HG03558 (cell line): ENCODE measurements around the gene ST7.

Experiments used
- ATAC-seq: cut with Tn5 transposase; IDR thresholded peaks from one replicate; pipeline ENCODE4 v1.9.1; 2021; ENCODE audit warnings: moderate number of reproducible peaks; ENCODE audit not compliant: unreplicated experiment; ENCODE audit errors: extremely low read depth

The ST7 gene

DNA sequence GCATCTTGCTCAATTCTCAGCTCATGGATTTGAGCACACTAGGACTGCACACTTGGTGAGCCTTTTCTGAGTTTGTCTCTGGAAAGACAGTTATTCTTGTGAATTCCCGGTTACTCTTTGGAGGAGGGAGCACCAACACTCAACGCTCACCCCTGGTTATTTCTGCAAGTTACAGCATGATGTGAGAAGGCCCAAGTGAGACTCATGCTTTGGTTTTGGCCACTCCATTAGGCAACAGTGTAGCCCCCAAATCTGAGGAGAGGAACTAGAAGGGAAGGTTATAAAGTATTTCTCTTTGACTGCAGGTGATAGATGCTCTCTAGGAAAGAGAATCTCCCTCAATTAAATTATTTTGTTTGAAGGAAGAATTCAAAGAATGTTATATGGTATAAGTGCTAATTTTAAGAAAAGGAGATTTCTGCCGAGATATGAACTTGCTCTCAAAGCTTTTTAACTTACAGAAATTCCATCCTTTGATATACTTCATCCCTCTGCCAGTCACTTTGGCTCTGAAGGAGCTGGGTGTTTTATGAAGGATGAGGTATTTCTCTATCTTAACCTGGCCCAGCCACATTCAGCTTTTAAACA lies 186.2 kb downstream of the ST7 start:
- ATAC-seq, result no peak

DNA sequence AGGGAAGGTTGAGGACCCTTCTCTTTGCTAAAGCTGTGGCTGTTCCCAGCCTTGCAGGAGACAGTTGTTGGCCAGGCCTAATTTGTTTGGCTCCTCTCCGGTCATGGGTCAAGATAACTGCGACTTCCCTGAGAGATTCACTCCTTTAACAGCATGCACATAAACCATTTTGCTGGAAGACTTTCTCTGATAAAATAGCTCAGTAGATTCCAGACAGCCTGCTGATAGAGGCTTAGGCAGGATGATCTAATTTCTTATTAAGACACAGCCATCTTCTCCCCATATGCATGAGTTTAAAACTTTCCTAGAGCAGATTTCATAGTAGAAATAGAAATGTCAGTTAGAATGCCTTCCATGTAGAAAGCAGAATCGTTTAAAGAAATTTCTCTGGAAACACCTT lies 187.6 kb downstream of the ST7 start:
- no peak for ATAC-seq

DNA sequence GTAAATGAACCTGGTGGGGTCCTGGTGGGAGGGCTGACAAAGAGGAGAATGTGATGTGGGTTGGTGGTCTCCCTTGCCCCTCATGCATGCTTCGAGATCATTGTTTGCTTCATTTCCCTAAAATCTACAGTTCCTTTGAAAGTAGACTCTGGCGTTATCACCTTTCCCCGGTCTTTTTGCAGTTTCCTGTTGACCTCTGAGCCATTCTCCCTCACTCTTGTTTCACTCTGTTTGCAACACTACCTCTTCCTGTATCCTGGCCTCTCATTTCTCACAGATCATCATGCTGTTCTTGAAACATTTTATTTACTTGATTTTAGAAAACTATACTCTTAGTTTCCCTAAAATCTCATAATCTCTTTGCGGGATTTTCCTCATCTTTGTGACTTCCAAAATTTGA lies 189.8 kb downstream of the ST7 start:
- no peak for ATAC-seq

DNA sequence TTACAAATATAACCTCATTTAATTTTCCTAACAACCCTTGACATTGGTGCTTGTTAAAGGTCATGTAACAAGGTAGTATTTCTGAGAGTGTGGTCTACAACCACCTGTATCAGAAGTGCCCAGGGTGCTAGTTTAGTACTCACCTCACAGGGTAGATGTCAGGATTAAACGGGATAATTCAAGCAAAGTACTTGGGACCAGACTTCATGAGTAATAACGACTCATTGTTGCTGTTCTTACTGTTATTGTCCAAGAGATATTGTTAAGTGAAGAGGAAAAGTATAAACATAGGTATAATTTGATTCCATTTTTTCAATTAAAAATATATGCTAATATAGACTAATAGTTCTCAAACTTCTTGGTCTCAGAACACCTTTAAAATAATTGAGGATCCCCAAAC lies 190.3 kb downstream of the ST7 start:
- ATAC-seq, result no peak

DNA sequence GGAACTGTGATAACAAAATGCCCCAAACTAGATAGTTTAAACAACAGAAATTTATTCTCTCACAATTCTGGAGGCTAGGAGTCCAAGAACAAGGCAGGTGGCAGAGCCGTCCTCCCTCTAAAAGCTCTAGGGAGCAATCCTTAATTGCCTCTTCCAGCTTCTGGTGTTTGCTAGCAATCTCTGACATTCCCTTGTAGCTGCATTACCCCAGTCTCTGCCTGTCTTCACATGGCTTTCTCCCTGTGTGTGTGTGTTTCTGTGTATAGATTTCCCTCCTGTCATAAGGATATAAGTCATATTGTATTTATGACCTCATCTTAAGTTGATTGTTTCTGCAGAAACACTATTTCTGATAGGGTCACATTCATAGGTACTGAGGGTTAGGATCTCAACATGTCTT lies 192.0 kb downstream of the ST7 start:
- ATAC-seq, result no peak

DNA sequence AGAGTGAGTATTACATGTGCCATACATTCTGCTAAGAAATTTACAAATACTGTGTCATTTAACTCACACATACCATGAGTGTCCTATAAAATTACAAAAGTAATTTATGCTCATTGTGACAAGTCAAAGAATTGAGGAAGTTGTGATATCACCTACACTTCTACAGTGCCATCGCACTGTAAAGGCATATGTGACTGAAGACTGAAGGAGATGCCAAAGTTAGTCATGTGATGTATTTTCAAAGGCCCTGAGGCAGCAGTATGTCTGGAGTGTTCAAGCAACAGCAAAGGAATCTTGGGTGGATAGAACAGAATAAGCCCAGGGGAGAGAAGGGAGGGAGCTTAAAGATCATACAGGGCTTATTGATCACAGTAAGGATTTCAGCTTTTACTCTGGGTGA lies 192.8 kb downstream of the ST7 start:
- ATAC-seq, result no peak

DNA sequence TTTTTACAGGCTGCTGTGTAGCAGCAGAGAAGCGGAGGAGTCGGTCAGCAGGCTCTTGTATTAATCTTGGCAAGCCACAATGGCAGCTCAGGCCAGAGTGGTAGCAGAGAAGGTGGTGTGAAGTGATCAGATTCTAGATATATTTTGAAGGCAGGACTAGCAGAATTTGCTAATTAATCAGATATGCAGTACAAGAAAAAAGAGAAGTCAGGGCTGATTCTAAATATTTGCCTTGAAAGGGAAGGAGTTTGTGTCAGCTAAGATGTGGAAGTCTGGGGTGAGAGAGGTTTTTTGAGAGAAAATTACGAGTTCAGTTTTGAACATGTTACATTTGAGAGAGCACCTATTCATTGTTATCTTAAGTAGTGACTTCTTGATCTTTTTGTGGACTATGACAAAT lies 193.2 kb downstream of the ST7 start:
- ATAC-seq, result no peak

DNA sequence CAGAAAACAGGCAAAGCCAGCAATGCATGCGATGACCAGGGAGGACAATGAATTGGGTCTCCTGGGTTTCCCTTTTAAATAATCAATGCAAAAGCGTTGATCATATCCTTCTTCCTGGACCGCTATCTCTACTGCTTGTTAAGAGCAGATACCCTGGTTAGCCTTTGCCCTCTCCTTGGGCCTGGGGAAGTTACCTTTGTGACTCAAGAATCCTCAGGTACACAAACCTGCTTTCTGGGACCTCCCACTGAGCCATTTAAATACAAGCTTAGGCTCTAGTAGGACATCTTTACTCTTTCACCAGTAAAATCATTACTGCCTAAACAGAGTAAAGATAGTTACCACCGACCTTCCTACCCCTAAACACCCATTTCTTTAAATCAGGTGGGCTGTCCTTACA lies 195.7 kb downstream of the ST7 start:
- no peak for ATAC-seq

DNA sequence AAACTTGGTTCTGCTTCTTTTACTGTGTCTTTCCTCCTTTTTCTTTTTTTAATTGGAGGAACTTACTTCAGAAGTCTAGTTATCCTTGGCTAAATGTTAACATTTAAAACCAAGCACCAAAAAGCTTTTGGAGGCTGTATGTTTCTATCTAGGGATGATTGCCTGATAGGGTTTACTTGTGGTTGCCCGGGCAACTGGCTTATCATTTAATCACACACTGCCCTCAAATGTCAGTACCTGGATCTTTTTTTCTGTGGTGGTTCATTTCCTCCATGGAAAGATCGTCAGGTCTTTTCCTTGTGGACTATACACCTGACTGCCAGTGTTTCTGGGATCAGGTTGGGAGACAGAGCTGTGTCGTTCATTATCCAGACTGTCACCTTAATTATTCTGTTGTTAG lies 196.4 kb downstream of the ST7 start:
- no peak for ATAC-seq

DNA sequence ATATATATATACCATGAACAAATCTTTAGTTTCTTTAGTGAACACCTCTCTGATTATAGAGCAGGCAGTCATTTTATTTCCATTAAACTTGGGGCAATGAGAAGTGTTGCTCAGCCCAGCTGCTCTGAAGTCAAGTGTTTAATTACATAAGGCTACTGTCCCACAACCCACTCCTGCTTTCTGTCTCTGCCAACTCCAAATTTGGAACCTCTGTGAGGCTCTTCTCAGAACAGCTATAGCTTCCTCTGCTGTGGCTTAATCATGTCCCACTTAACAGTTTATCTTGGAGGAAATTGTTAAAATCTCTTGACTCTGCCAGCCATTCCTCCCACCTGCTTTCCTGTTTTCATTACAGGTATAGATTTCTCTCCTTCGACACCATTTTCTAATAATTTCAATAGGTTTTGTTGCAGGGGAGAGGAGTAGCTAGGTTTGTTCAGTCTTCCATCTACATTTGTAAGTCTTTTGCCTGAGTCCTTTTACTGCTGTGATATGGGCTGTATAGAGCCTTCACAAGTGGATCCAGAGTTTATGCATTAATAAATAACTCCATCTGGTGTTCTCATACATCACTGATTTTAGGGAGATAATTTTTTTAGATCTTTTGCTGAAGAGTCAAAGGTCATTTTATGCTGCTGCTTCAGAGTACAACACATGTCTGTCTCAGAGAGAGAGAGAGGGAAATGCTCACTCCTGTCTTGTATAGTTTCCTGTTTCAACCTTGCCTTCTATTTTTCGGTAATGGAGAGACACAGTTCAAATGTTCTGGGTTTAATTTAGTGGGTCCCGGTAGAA lies 199.1 kb downstream of the ST7 start:
- no peak for ATAC-seq

DNA sequence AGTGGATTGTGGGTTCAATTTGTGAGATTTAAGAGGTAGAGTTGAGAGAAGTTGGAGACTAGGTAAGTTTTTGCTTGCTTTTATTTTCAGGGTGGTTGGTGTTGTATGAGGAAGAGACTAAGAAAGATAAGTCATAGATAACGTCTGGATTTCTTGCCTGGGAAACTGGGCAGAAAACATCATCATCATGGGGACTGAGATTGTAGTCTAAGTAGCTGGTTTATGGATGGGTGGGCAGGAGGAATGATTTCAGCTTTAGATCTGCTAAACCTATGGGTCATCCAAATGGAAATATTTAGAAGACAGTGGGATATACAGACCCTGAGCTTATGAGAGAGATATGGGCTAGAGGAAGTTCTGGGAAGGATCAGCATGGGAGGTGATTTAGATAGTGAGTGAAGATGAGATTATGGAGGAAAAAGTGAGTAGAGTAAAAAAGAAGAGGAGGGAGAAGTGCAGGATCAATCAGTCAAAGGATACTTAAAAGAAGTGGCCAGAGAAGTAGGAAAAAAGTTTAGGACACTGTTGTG lies 199.8 kb downstream of the ST7 start:
- no peak for ATAC-seq

DNA sequence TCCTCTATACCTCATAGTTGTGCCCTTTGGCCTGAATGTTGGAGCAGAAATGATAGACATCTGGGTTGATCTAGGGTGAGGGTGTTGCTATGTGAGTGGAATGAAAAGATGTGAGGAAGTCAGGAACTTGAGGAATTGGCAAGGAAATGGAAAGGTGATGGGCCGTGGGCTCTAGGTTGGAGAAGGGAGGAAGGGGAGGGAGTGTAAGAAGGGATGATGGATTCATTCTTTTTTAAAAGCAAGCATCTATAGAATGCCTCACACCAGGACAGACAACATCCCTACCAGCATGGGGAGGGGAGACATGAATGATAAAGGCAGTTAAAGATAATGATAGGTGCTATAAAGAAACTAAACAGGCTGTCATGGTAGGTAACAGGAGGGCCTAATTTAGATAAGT lies 201.4 kb downstream of the ST7 start:
- ATAC-seq, result no peak

DNA sequence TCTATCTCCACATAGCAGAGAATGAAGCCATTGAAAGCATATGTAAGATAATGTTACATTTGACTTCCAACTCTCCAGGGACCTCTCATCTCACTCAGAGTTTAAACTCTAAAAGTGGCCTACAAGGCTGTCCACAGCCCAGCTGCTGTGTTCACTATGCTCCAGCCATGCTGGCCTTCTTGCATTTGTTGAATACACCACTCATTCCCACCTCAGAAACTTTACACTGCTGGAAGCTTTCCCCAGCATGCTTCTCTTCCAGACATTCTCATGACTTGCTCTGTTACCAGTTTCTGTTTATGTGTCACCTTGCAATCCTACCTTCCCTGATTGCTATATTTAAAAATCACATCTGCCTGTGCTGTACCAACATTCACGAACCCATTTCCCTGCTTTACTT lies 202.4 kb downstream of the ST7 start:
- no peak for ATAC-seq

DNA sequence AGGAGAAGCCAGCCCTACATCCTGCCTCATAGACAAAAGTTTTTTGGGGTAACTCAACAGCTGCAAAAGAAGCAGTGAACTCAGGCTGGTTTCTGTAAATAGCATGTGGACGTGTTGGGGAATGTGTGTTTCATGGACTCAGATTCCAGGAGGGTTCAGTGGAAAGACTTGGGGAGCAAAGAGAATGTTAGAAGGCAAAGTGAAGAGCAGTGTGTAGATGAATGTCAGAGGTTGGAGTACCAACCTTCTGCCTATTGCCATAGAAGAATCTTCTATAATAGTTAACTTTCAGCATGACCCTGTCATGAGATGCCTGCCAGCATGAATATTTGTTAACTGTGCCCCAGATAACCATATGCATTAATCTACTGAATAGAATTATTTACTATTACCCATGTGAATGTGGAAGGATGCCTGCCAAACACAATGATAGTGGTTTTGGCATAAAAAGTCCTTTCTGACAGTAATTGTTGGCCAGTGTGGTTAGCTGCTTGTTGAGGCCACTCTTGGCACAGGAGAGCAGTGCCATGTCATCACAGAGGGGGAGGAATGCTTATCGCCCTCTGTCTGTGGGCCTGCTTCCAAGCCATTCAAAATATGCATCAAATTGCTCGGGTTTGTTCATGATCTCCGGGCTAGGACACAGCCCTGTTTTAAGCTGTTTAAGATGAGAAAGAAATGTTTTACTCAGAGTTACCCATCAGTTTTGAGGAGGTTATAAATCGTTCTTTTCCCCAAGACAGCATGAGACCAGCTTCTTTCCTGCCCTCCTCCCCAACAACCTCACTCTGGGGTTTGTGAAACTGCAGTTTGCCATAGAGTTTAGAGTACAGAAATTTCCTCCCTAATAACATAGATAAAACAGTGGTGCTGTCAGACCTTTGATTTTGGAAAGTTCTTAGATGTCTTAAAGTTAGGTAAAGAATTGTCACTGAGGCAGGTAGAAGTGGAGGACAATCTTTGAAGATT lies 204.2 kb downstream of the ST7 start:
- ATAC-seq, result no peak

DNA sequence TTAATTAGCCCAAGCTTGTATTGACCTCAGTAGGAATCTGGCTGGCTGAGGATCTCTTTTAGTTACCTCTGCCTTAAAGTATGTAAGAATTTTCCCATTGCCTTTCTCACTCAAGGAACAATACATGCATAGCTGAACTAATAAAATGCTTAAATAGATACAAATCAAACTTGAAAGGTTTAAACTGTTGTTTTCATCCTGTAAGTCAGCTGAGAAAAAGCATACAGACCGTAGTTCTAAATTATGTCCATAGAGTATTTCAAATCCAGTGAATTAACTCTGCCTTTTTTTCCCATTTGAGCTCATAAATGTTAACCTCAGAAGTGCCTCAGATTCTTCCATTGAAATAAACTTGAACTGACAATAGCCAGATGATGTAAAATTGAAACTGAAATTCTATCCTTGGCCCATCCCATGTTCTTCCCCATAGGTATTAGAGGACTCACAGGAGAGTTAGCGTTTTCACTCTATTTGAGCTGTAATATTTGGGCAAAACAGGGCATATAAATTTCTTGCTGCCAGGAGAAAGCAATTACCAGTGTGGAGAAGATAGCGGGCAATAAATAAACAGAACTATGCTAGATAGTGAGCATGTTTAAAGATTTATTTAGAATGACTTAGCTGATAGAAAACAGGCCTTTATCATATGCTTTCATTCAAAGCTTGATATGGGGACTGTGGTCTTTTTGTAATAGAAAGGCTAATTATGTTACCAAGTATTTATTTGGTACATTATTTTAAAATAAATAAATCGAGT lies 205.8 kb downstream of the ST7 start:
- ATAC-seq, result no peak

DNA sequence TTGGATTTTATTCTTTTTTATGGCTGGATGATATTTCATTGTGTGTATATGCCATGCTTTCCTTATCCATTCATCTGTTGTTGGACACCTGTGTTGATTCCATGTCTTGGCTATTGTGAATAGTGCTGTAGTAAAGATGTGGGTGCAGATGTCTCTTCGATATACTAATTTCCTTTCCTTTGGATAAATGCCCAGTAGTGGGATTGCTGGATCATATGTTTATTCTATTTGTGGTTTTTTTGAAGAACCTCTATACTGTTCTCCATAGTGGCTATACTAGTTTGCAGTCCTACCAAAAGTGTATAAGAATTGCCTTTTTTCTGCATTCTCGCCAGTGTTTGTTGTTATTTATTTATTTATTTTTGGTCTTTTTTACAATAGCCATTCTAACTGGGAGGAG lies 209.8 kb downstream of the ST7 start:
- ATAC-seq, result no peak

DNA sequence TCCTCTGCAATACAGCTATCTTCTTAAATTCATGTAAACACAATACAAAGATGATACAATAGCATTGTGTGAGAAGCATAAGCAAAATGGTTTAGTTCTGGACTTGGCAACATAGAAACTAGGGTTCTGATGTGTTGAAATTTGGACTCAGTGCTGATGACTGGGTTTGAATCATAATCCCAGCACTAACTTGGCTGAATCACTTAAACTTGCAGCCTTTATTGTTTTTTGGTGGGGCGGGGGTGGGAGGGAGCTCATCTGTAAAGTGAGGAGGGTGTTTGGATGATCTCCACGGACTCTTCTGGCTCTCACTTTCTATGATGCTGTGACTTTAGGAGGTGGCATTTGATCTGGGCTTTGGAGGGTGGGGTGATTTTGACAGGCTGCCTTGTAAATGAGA lies 211.3 kb downstream of the ST7 start:
- ATAC-seq, result no peak

DNA sequence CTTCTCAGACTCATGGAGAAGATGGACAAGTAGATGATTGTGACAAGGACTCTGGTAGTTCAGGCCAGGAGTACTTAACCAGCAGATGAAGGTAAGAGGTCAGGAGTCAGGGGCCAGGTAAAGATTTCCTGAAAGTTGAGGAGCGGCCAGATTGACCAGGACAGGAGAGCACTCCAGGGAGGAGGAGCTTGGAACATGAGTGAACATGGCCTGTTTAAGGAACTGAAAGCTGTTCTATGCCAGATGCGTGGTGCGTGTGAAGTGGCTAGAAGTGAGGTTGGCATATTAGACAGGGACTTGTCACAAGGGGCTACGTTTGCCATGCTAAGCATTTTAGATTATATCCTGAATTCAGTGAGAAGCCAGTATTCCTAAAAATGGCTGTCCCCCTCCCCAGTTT lies 212.4 kb downstream of the ST7 start:
- ATAC-seq, result no peak

DNA sequence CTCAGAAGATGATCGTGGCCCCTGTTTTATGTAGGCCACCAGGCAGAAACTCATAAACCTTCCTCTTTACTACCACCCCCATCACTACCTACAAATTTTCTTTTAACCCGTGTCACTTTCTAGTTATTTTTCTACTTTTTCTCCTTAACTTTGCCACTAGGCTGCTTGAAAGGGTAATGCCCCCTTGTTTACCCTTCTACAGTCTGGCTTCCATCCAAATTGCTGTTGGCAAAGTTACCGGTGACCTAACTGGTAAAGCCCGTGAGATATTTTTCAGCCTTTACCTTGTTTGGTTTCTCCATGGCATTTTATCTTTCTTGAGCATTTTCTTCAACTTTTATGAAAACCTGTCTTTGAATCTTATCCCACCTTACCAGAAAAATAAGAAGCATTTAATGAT lies 216.6 kb downstream of the ST7 start:
- no peak for ATAC-seq

DNA sequence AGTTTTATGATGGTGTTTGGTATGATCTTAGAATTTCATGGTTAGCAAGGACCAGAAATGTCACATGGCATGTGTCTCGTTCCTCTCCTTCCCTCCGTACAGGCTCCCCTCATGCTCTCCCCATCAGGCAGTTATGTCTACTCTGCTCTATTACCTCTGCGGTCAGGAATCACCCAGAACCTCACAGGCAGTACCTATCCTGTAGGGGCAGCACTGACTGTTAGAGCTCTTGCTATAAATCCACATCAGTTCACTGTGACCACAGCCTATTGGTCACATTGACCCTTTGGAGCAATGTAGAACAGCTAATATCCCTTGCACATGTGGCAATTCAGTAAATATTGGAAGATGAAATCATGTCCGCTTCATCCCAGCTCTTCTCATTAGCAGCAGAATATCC lies 217.8 kb downstream of the ST7 start:
- no peak for ATAC-seq
